Measurements from ENCODE around the gene DUSP14. TPM values are rescaled to one million over a fixed set of nuclear protein-coding genes. Genes with fewer than 3 reads are reported as not detected.

Gene DUSP14
- total and polyA plus RNA-seq, 2 of the 8 experiments (the other 6 are each of a cell fraction or from before 2014, with no cell fraction given), result 22.1 to 37.9 TPM

- Histone ChIP-seq H3K79me2 (ENCODE audit: control insufficient read depth in 1 of 2, insufficient read depth in 2 of 2, low read length in 2 of 2) (no peaks in the 10 kb centered on the region), H3K23ac (ENCODE audit: insufficient read length) (no peak overlapping the region), H3K14ac (ENCODE audit: insufficient read length) (no peak overlapping the region), H4K8ac (ENCODE audit: extremely low read depth, insufficient read depth, low read length) (no peak overlapping the region), H3K79me1 (ENCODE audit: low read depth, low read length) (no peaks in the 10 kb centered on the region; the same call in 1 of the 2 replicates), H2AFZ (ENCODE audit: low read length) (no peak overlapping the region), H2BK120ac (replicated peaks; ENCODE audit: low read depth, low read length) (no peak overlapping the region), H3K27me3 (replicated peaks in 1 of 4; ENCODE audit: control insufficient read depth in 3 of 4, extremely low read depth in 1 of 4, insufficient read depth in 3 of 4, low read length in 3 of 4) (no peaks in the 10 kb centered on the region), H3K18ac (ENCODE audit: extremely low read depth, low read length) (no peak overlapping the region), H2BK20ac (ENCODE audit: low read length) (no peak overlapping the region), H3K9me3 (ENCODE audit: insufficient read depth in 2 of 2, low read depth in 1 of 2, low read length in 1 of 2) (no peaks in the 10 kb centered on the region), H4K5ac (ENCODE audit: insufficient read length, low read depth, low read length) (no peak overlapping the region), H2BK5ac (ENCODE audit: low read depth, low read length) (no peak overlapping the region), H3K4me1 (replicated peaks in 1 of 4; ENCODE audit: control insufficient read depth in 3 of 4, insufficient read depth in 4 of 4, low read length in 3 of 4) (no peaks in the 10 kb centered on the region), H3K4ac (replicated peaks; ENCODE audit: insufficient read length, low read depth, low read length) (no peak overlapping the region), H3K9ac (replicated peaks in 1 of 4; ENCODE audit: extremely low read depth in 1 of 4, low read depth in 3 of 4, low read length in 3 of 4) (no peak overlapping the region), H2BK12ac (ENCODE audit: low read depth, low read length) (no peak overlapping the region), H3K27ac (ENCODE audit: low read depth, low read length) (no peak overlapping the region), H4K20me1 (replicated peaks in 1 of 2; ENCODE audit: control insufficient read depth in 1 of 2, insufficient read depth in 2 of 2, low read length in 2 of 2) (peaks cover 0 to 2% of the 10 kb centered on the region in 2 experiments), H3K4me2 (ENCODE audit: insufficient read depth in 1 of 2, low read depth in 2 of 2, low read length in 2 of 2) (no peak overlapping the region), H3K4me3 (ENCODE audit: extremely low read depth in 1 of 4, insufficient read depth in 2 of 4, low read depth in 3 of 4, low read length in 4 of 4) (no peak overlapping the region), H3K36me3 (ENCODE audit: control insufficient read depth in 2 of 4, insufficient read depth in 4 of 4, low read length in 3 of 4) (peaks cover 0 to 12% (median 0%) of the 10 kb centered on the region in 4 experiments; a peak in 2 of 8 replicates), H3K23me2 (ENCODE audit: low read depth, low read length) (no peaks in the 10 kb centered on the region), H2AK5ac (ENCODE audit: low read depth, low read length) (no peak overlapping the region), H4K91ac (replicated peaks; ENCODE audit: insufficient read length, low read length) (no peak overlapping the region), H2BK15ac (ENCODE audit: low read length) (no peak overlapping the region), H3K56ac (replicated peaks; ENCODE audit: insufficient read length, low read depth, low read length) (no peak overlapping the region)
- DNase-seq (ENCODE audit: low read depth in 1 of 2, low spot score in 2 of 2), result no peak
- POLR2A ChIA-PET (ENCODE audit: partially characterized antibody), result no interaction called here
- CTCF ChIA-PET (ENCODE audit: partially characterized antibody), result interaction anchor here (1.5 kb wide), 1 partner anchor 12 kb away, joined by 3 read pairs; no protein-coding TSS in a partner anchor
- FAIRE-seq, result no peak
- WGBS, 2 experiments (ENCODE audit: extremely low coverage in 1 of 2, insufficient coverage in 1 of 2, insufficient read length in 1 of 2, insufficient replicate concordance in 2 of 2, low coverage in 1 of 2, low lambda C conversion rate in 2 of 2, missing lambda C conversion rate in 1 of 2), result 96% methylated on average over 5 of the region's 5 CpGs; no CpG with 5 or more reads in 1 of the 2 experiments
- TF ChIP-seq CBX5 (IDR thresholded peaks at IDR 0.05; ENCODE audit: low read depth, low read length) (no peak), EGR1 (IDR thresholded peaks at IDR 0.05; ENCODE audit: borderline replicate concordance, low read depth, low read length) (no peak), CTBP2 (IDR thresholded peaks at IDR 0.05; ENCODE audit: borderline replicate concordance, insufficient read depth, insufficient read length, low read length) (no peak), KDM5A (IDR thresholded peaks at IDR 0.05; ENCODE audit: low read length) (no peak)
Observed at GRCh38 chr17:37462492-37462891, 27.2 kb upstream of the DUSP14 start.
